Measurements from ENCODE around the gene FTO.

The FTO gene

GRCh38 chr16:54136276-54136625 lies 432.3 kb downstream of the FTO start:
- no peaks in the 10 kb centered on the region for H3K27me3 Mint-ChIP-seq
- DNase-seq (no peak), ATAC-seq (no peak)
- H3K4me1 Mint-ChIP-seq: no peaks in the 10 kb centered on the region
- no peak overlapping the region for H3K27ac Mint-ChIP-seq
- H3K4me3 Mint-ChIP-seq: no peak overlapping the region
- H3K9me3 Mint-ChIP-seq: peaks cover 5 to 7% of the 10 kb centered on the region in 2 donors

GRCh38 chr16:54140057-54140787 lies 436.3 kb downstream of the FTO start:
- ATAC-seq (no peak), DNase-seq (no peak)
- no peak overlapping the region for H3K4me3 Mint-ChIP-seq
- no peaks in the 10 kb centered on the region for H3K9me3 Mint-ChIP-seq
- no peak overlapping the region for H3K27ac Mint-ChIP-seq
- peaks cover 20% of the 10 kb centered on the region for H3K27me3 Mint-ChIP-seq
- no peaks in the 10 kb centered on the region for H3K4me1 Mint-ChIP-seq

- H3K27me3 Mint-ChIP-seq: peaks cover 20% of the 10 kb centered on the region
- DNase-seq (no peak), ATAC-seq (no peak)
- no peak overlapping the region for H3K27ac Mint-ChIP-seq
- H3K9me3 Mint-ChIP-seq: no peaks in the 10 kb centered on the region
- no peaks in the 10 kb centered on the region for H3K4me1 Mint-ChIP-seq
- H3K4me3 Mint-ChIP-seq: no peak overlapping the region
Measured at GRCh38 chr16:54140788-54141136, 436.8 kb downstream of the FTO start.

DNA sequence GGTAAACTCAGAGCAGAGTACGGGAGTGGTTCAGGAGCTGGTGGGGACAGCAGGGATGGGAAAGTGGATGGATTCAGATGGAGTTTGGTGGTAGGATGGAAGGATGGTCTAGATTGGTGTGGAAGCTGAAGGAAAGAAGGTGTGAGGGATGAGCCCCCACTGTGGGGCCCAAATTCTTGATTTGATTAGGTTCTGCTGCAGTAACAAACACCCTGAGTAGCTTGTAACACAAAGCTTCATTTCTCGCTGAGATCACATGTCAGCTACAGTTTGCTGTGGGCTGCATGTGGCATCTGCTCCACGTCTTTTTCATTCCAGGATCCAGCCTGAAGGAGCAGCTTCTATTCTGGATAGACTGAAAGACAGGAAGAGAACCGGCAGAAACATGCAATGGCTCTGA lies 438.8 kb downstream of the FTO start:
- no peak overlapping the region for H3K4me3 Mint-ChIP-seq
- DNase-seq (no peak), ATAC-seq (no peak)
- H3K27me3 Mint-ChIP-seq: peaks cover 20% of the 10 kb centered on the region
- no peaks in the 10 kb centered on the region for H3K4me1 Mint-ChIP-seq
- no peaks in the 10 kb centered on the region for H3K9me3 Mint-ChIP-seq
- no peak overlapping the region for H3K27ac Mint-ChIP-seq

- H3K4me3 Mint-ChIP-seq: no peak overlapping the region
- no peaks in the 10 kb centered on the region for H3K9me3 Mint-ChIP-seq
- H3K4me1 Mint-ChIP-seq: no peaks in the 10 kb centered on the region
- ATAC-seq (no peak), DNase-seq (no peak)
- H3K27ac Mint-ChIP-seq: peak overlapping the region; percentile 1 to 57
- H3K27me3 Mint-ChIP-seq: peaks cover 20% of the 10 kb centered on the region
Measured at GRCh38 chr16:54143410-54143809, 439.5 kb downstream of the FTO start.

DNA sequence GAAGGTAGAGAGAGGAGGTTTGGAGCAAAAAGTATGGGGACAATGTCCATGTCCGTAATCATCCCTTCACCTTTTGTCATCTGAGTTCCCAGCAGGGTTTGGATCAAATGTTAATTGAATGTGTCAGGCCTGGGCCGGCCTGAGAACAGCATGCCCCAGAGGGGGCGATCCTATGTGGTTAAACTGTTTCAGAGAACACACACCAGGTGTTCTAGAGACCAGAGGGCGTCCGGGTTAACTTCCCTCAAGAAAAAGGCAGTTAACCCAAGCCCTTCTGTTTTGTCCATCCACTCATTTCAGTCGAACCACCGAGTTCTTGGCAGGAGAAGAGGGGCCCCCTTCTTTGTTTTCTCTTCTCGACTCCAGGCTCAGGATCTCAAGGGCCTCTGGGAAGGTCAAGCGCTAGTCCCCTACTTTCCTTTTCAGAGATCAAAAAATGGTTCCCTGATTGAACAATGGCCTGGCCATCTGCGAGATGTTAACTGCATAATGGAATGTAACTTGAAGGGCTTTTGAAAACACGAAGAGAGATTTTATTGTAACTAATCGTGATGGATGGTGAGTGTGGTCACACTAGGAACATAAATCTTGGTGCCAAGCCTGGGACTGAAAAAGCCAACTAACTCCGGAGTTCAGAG lies 440.1 kb downstream of the FTO start:
- H3K27me3 Mint-ChIP-seq: peaks cover 20% of the 10 kb centered on the region
- H3K4me3 Mint-ChIP-seq: no peak overlapping the region
- H3K4me1 Mint-ChIP-seq: no peaks in the 10 kb centered on the region
- DNase-seq (no peak), ATAC-seq (no peak)
- H3K27ac Mint-ChIP-seq: no peak overlapping the region
- no peaks in the 10 kb centered on the region for H3K9me3 Mint-ChIP-seq

- no peak for DNase-seq
- Mint-ChIP-seq H3K9me3 (no peaks in the 10 kb centered on the region), H3K27me3 (peaks cover 20% of the 10 kb centered on the region), H3K27ac (no peak overlapping the region), H3K4me3 (no peak overlapping the region), H3K4me1 (no peaks in the 10 kb centered on the region)
- no peak for ATAC-seq
Measured at GRCh38 chr16:54144572-54144947, 440.6 kb downstream of the FTO start.

DNA sequence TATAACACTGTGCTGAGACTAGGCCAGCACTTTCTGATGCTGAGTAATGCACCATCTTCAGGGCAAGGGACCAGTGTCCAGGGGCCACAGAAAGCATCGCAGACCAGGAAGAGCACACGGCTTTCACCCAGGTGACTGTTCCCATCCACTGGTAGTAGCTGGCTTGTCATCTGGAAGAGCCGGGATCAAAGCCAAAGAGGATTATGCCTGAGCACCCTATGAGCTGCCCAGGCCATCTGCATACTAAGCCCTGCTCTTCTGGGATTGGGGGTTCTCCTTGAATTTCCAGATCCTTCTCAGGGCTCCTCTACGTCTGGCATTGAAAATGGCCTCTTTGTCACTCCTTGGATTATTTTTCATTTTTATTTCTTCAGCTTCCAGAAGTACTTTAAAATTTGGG lies 441.9 kb downstream of the FTO start:
- DNase-seq: no peak
- no peak for ATAC-seq
- Mint-ChIP-seq H3K27ac (no peak overlapping the region), H3K4me3 (no peak overlapping the region), H3K27me3 (peaks cover 20% of the 10 kb centered on the region), H3K4me1 (no peaks in the 10 kb centered on the region), H3K9me3 (no peaks in the 10 kb centered on the region)

DNA sequence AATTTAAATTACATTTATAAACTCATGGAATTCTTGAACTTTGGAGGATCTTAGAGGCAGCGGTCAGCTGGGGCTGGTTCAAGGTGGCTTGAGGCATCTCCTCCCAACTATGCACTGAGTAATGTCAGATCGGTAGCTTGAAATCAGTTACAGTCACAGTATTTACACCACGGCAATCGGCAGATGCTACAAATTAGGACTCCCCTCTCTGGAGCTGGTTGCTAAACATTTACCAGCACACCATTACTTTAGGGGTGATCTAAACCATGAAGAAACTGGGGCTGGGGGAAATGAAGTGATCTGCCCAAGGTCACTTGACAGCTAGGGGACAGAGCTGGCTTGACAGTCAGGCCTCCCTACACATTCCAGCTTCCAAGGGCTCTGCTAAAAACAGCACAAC lies 445.0 kb downstream of the FTO start:
- H3K4me1 Mint-ChIP-seq: no peaks in the 10 kb centered on the region
- H3K27me3 Mint-ChIP-seq: peaks cover under 1% of the 10 kb centered on the region
- DNase-seq (no peak), ATAC-seq (no peak)
- H3K9me3 Mint-ChIP-seq: peaks cover 0 to 5% of the 10 kb centered on the region in 2 donors
- no peak overlapping the region for H3K4me3 Mint-ChIP-seq
- no peak overlapping the region for H3K27ac Mint-ChIP-seq

GRCh38 chr16:54150861-54151260 lies 446.9 kb downstream of the FTO start:
- H3K9me3 Mint-ChIP-seq: peaks cover 7 to 14% of the 10 kb centered on the region in 2 donors
- no peak overlapping the region for H3K27ac Mint-ChIP-seq
- no peak for ATAC-seq
- H3K27me3 Mint-ChIP-seq: no peaks in the 10 kb centered on the region
- no peak overlapping the region for H3K4me3 Mint-ChIP-seq
- no peak for DNase-seq
- H3K4me1 Mint-ChIP-seq: no peaks in the 10 kb centered on the region

DNA sequence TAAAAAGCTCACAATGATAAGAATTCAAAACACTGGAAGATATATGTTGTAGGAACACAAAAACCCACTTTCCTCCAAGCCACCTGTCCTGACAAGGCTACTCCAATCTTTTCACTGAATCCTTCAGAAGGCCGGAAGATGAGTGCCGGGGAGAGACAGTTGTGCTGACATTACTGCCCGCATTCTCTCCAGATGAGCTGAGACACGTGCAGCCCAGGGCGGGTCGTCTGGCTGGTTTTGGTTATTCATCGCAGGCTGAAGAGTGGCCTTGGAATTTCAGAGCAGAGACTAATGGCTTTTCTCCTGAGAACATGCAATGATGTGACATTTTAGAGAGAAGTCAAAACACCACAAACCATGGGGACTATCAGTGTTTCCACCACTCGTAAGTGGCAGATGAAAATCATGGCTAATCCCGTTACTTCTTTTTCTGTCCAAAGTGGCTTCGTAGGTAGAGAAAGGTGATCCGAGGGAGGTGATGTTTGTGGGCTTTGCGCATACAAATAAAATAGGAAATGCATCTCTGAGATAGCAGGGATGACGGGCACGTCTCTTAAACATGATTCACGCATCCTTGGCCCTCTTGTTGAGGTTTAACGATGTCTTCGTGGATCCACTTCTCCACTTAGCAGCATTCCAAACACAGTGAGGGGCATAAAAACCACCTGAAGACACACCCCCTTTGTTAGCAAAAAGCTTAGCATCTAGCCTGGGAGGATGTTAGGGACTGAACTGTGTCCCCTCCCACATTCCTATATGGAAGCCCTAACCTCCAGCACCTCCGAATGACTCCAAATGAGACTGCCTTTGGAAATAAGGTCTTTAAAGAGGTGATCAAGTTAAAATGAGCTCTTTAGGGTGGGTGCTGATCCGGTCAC lies 448.6 kb downstream of the FTO start:
- Mint-ChIP-seq H3K9me3 (peaks cover 14 to 20% of the 10 kb centered on the region in 2 donors), H3K27me3 (no peaks in the 10 kb centered on the region), H3K27ac (no peak overlapping the region), H3K4me3 (no peak overlapping the region), H3K4me1 (no peaks in the 10 kb centered on the region)
- ATAC-seq: no peak
- no peak for DNase-seq

DNA sequence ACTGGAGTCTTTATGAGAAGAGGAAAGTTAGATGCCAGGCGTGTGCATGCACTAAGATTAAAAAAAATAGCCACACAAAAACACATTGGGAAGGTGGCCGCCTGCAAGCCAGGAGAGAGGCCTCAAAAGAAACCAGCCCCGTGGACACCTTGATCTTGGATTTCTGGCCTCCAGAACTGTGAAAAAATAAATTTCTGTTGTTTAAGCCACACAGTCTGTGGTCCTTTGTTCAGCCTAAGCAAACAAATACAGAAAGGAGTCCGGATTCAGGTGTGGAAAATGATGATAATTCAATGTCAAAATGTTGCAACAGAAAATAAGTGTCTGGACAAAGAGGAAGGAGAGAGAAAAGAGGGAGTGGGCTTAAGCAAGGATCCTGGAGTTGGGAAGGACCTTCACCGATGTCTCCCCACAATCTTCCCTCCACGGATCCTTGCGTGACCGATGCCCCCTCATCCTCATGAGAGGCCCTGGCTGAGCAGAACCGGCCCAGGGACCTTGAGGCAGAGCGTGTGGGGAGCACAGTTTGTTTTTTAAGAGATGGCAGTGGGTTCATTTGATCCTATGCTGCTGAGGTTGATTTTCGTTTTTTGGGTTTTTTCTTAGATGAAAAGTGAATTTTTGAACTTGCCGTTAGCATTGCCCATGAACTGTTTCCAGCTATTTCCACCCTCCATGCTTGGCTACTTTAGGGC lies 449.4 kb downstream of the FTO start:
- no peak for ATAC-seq
- Mint-ChIP-seq H3K27ac (no peak overlapping the region), H3K27me3 (no peaks in the 10 kb centered on the region)

GRCh38 chr16:54156349-54156748 lies 452.4 kb downstream of the FTO start:
- peaks cover 23 to 28% of the 10 kb centered on the region in 2 donors for H3K9me3 Mint-ChIP-seq
- H3K27ac Mint-ChIP-seq: no peak overlapping the region
- H3K4me1 Mint-ChIP-seq: no peaks in the 10 kb centered on the region
- H3K27me3 Mint-ChIP-seq: no peaks in the 10 kb centered on the region
- ATAC-seq (no peak), DNase-seq (no peak)
- no peak overlapping the region for H3K4me3 Mint-ChIP-seq

More for the DNA sequence above, 449.4 kb downstream of the FTO start:
- H3K4me1 Mint-ChIP-seq: no peaks in the 10 kb centered on the region
- peaks cover 14 to 20% of the 10 kb centered on the region in 2 donors for H3K9me3 Mint-ChIP-seq
- no peak for DNase-seq
- H3K4me3 Mint-ChIP-seq: no peak overlapping the region

GRCh38 chr16:54158986-54159385 lies 455.0 kb downstream of the FTO start:
- no peak for DNase-seq
- Mint-ChIP-seq H3K4me1 (no peaks in the 10 kb centered on the region), H3K9me3 (peaks cover 18 to 28% of the 10 kb centered on the region in 2 donors), H3K27ac (no peak overlapping the region), H3K4me3 (no peak overlapping the region), H3K27me3 (peaks cover 6% of the 10 kb centered on the region)
- ATAC-seq: no peak

GRCh38 chr16:54159490-54160080 lies 455.6 kb downstream of the FTO start:
- Mint-ChIP-seq H3K4me3 (no peak overlapping the region), H3K27ac (no peak overlapping the region), H3K27me3 (peaks cover 6% of the 10 kb centered on the region), H3K4me1 (no peaks in the 10 kb centered on the region), H3K9me3 (peaks cover 18 to 28% of the 10 kb centered on the region in 2 donors)
- DNase-seq (no peak), ATAC-seq (no peak)
